ENCODE results near the gene SUFU. TPM values are rescaled to one million over a fixed set of nuclear protein-coding genes. Genes with fewer than 3 reads are reported as not detected.

Gene SUFU
- total and polyA plus RNA-seq, 4 donors = 3.5 to 14.8 (median 9.8) TPM

GRCh38 chr10:102668326-102669107 lies 164.7 kb downstream of the SUFU start:
- H3K27me3 ChIP-seq (ENCODE audit: control insufficient read depth in 3 of 3, insufficient read depth in 3 of 3, low read length in 2 of 3) = no peaks in the 10 kb centered on the region
- peaks cover 0 to 22% (median 8%) of the 10 kb centered on the region in 5 donors for H3K4me1 ChIP-seq (ENCODE audit: control insufficient read depth in 5 of 5, insufficient read depth in 5 of 5, low read length in 5 of 5)
- no peak for DNase-seq
- no peak for ATAC-seq (ENCODE audit: insufficient read depth, low FRiP score)
- H3K9ac ChIP-seq (ENCODE audit: insufficient read depth in 1 of 2, low read length in 2 of 2) = no peak overlapping the region
- TF ChIP-seq, protein P1, sequence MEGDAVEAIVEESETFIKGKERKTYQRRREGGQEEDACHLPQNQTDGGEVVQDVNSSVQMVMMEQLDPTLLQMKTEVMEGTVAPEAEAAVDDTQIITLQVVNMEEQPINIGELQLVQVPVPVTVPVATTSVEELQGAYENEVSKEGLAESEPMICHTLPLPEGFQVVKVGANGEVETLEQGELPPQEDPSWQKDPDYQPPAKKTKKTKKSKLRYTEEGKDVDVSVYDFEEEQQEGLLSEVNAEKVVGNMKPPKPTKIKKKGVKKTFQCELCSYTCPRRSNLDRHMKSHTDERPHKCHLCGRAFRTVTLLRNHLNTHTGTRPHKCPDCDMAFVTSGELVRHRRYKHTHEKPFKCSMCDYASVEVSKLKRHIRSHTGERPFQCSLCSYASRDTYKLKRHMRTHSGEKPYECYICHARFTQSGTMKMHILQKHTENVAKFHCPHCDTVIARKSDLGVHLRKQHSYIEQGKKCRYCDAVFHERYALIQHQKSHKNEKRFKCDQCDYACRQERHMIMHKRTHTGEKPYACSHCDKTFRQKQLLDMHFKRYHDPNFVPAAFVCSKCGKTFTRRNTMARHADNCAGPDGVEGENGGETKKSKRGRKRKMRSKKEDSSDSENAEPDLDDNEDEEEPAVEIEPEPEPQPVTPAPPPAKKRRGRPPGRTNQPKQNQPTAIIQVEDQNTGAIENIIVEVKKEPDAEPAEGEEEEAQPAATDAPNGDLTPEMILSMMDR (IDR thresholded peaks at IDR 0.05; ENCODE audit: control extremely low read depth, extremely low read depth) = no peak
- no peaks in the 10 kb centered on the region for H3K9me3 ChIP-seq (ENCODE audit: control insufficient read depth in 4 of 4, insufficient read depth in 3 of 4, low read length in 3 of 4)
- 78 to 93% methylated on average over 10 of the region's 10 CpGs for WGBS, 2 donors
- H3K4me3 ChIP-seq = no peak overlapping the region
- H3K27ac ChIP-seq (ENCODE audit: low read depth in 1 of 2, low read length in 1 of 2) = peak overlapping the region; percentile 62 to 82
- H3K36me3 ChIP-seq (ENCODE audit: control insufficient read depth in 4 of 4, insufficient read depth in 4 of 4, low read length in 4 of 4) = no peaks in the 10 kb centered on the region

DNA sequence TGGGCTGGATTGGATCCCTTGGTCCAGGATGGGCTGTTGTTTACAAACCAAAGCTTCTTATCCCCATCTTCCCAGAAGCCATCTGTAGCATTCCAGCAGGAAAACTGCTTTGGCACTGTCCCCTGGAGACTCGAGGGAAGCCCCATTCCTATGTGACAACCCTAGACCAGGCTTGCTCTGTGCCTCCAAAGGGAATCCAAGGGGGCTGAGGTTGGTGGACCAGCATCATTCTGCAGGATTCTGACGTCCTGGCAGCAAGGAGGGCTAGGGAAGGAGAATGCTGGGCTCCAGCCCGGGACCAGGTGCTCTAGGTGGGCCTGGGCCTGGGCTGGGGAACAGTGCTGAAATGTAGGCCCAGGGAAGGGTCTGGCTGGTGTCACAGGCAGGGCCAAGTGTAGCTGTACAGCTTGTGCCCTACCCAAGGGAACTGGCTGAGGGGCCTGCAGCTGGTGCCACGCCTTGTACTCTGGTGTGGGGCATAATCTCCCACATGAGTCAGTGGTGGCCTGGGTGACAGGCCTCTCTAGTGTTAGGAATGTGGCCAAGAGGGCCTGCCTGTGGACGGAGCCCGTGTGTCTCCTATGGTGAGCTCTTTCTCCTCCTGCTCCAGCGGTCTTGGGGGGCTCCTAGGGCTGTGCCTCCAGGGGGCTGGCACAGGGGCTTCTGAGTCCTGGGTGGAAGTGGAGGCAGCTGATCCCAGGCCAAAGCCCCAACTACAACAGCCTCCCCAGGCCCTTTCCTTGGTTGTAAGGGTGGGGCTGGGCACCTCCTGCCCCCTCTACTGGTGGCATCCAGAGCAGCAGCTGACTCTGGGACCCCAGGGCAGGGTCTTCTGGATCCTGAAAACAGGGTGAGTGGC lies 165.7 kb downstream of the SUFU start:
- peak; percentile 82 for ATAC-seq (ENCODE audit: insufficient read depth, low FRiP score)
- H3K4me3 ChIP-seq = no peak overlapping the region
- TF ChIP-seq, protein P1 (IDR thresholded peaks at IDR 0.05; ENCODE audit: control extremely low read depth, extremely low read depth) = no peak
- peaks cover 3 to 31% (median 17%) of the 10 kb centered on the region in 5 donors for H3K4me1 ChIP-seq (ENCODE audit: control insufficient read depth in 5 of 5, insufficient read depth in 5 of 5, low read length in 5 of 5)
- peak overlapping the region; percentile 64 to 82 for H3K27ac ChIP-seq (ENCODE audit: low read depth in 1 of 2, low read length in 1 of 2)
- no peak for DNase-seq
- WGBS, 2 donors = 63 to 79% methylated on average over 7 of the region's 7 CpGs
- no peak overlapping the region for H3K9ac ChIP-seq (ENCODE audit: insufficient read depth in 1 of 2, low read length in 2 of 2)
- H3K36me3 ChIP-seq (ENCODE audit: control insufficient read depth in 4 of 4, insufficient read depth in 4 of 4, low read length in 4 of 4) = no peaks in the 10 kb centered on the region
- H3K9me3 ChIP-seq (ENCODE audit: control insufficient read depth in 4 of 4, insufficient read depth in 3 of 4, low read length in 3 of 4) = no peaks in the 10 kb centered on the region
- H3K27me3 ChIP-seq (ENCODE audit: control insufficient read depth in 3 of 3, insufficient read depth in 3 of 3, low read length in 2 of 3) = no peaks in the 10 kb centered on the region

- WGBS, 2 donors = 88 to 93% methylated on average over 9 of the region's 9 CpGs
- Histone ChIP-seq H3K4me1 (ENCODE audit: control insufficient read depth in 5 of 5, insufficient read depth in 5 of 5, low read length in 5 of 5) (peaks cover 10 to 39% (median 25%) of the 10 kb centered on the region in 5 donors), H3K4me3 (no peak overlapping the region), H3K9ac (ENCODE audit: insufficient read depth in 1 of 2, low read length in 2 of 2) (no peak overlapping the region), H3K9me3 (ENCODE audit: control insufficient read depth in 4 of 4, insufficient read depth in 3 of 4, low read length in 3 of 4) (no peaks in the 10 kb centered on the region), H3K27ac (ENCODE audit: low read depth in 1 of 2, low read length in 1 of 2) (peak overlapping the region; percentile 64 to 82), H3K27me3 (ENCODE audit: control insufficient read depth in 3 of 3, insufficient read depth in 3 of 3, low read length in 2 of 3) (no peaks in the 10 kb centered on the region), H3K36me3 (ENCODE audit: control insufficient read depth in 4 of 4, insufficient read depth in 4 of 4, low read length in 4 of 4) (no peaks in the 10 kb centered on the region)
- TF ChIP-seq, protein P1 (IDR thresholded peaks at IDR 0.05; ENCODE audit: control extremely low read depth, extremely low read depth) = no peak
- ATAC-seq (ENCODE audit: insufficient read depth, low FRiP score) (no peak), DNase-seq (no peak)
These were observed 166.4 kb downstream of the SUFU start for GRCh38 chr10:102670065-102670670.

Measured in lung (tissue), 12 donors.